MCF 10A (cell line): Measurements from ENCODE around the gene PRADC1. TPM values are rescaled to one million over a fixed set of nuclear protein-coding genes. Genes with fewer than 3 reads are reported as not detected.

Experiments used
- BruUV-seq: library from RNA; stranded (reverse); fragments of 400-500 nt; replicated peaks from 2 replicates; lab custom pipeline; 2021; lab: Mats Ljungman, UMichigan
- CTCF ChIA-PET: fragments of 300-600 bp; sonication (Branson Sonifier 250); formaldehyde crosslinking; extraction: SDS; loops from one replicate; lab custom pipeline; 2021; ENCODE audit warnings: antibody characterized with exemption, inconsistent platforms; lab: Yijun Ruan, JAX
- POLR2A ChIA-PET: fragments of 300-600, 350-650 bp; sonication (Branson Sonifier 250); formaldehyde crosslinking; extraction: SDS; loops from one replicate; lab custom pipeline; 2020; ENCODE audit warnings: antibody characterized with exemption, inconsistent platforms; lab: Yijun Ruan, JAX
- DNase-seq: peaks from one replicate; pipeline ENCODE4 v3.0.0-alpha.2; 2018; ENCODE audit not compliant: unreplicated experiment
- H3K27ac Mint-ChIP-seq: one replicate; pipeline ENCODE4 v1.8.0; 2022; ENCODE audit warnings: mild to moderate bottlenecking, low read depth, mixed read lengths; ENCODE audit not compliant: unreplicated experiment
- H3K27me3 Mint-ChIP-seq: one replicate; pipeline ENCODE4 v1.8.0; 2022; ENCODE audit warnings: mixed read lengths; ENCODE audit not compliant: insufficient read depth, unreplicated experiment
- H3K36me3 Mint-ChIP-seq: one replicate; pipeline ENCODE4 v1.8.0; 2022; ENCODE audit warnings: mild to moderate bottlenecking, moderate library complexity, mixed read lengths; ENCODE audit not compliant: insufficient read depth, unreplicated experiment
- H3K4me1 Mint-ChIP-seq: one replicate; pipeline ENCODE4 v1.8.0; 2022; ENCODE audit warnings: mixed read lengths; ENCODE audit not compliant: insufficient read depth, unreplicated experiment
- H3K4me3 Mint-ChIP-seq: one replicate; pipeline ENCODE4 v1.8.0; 2022; ENCODE audit warnings: mild to moderate bottlenecking, moderate library complexity, mixed read lengths; ENCODE audit not compliant: unreplicated experiment
- H3K9me3 Mint-ChIP-seq: one replicate; pipeline ENCODE4 v1.8.0; 2022; ENCODE audit warnings: mixed read lengths; ENCODE audit not compliant: unreplicated experiment
- CTCF ChIP-seq: fragments of 200-600 bp; IDR thresholded peaks from one replicate; pipeline ENCODE4 v1.8.0; 2022; ENCODE audit warnings: antibody characterized with exemption, mild to moderate bottlenecking; ENCODE audit not compliant: unreplicated experiment
- intact Hi-C: fragments of 100-400 bp; cut with micrococcal nuclease; formaldehyde crosslinking; loops from 2 replicates; pipeline ENCODE4 v1.14.1; 2022
- total RNA-seq: library from RNA; stranded (reverse); gene quantifications from 2 replicates; pipeline ENCODE4 v1.2.3, GENCODE V29; 2022

Gene PRADC1
- total RNA-seq, 1 experiment from 2014 or later, result 13.5 TPM

- Mint-ChIP-seq H3K36me3 (no peaks in the 10 kb centered on the region), H3K27me3 (no peaks in the 10 kb centered on the region), H3K4me3 (no peak overlapping the region), H3K27ac (no peak overlapping the region), H3K9me3 (no peaks in the 10 kb centered on the region), H3K4me1 (no peaks in the 10 kb centered on the region)
- ChIA-PET POLR2A (no interaction called here), CTCF (interaction anchor here (3.2 kb wide), 1 partner anchor 15 kb away, joined by 14 read pairs; no protein-coding TSS in a partner anchor)
- no peak for DNase-seq
- no peak for TF ChIP-seq CTCF
- BruUV-seq, result no TSS peak
- intact Hi-C loops, result no loop called here
Observed at GRCh38 chr2:73197579-73197978, 35.5 kb downstream of the PRADC1 start.

- no peak for DNase-seq
- Mint-ChIP-seq H3K4me3 (no peak overlapping the region), H3K27ac (no peak overlapping the region), H3K36me3 (peaks cover 6% of the 10 kb centered on the region), H3K4me1 (no peaks in the 10 kb centered on the region), H3K27me3 (peaks cover 54% of the 10 kb centered on the region), H3K9me3 (no peaks in the 10 kb centered on the region)
- POLR2A ChIA-PET, result interaction anchor here (0.5 to 1.1 kb wide), 2 partner anchors 10 to 28 kb away, joined by 3 read pairs; no protein-coding TSS in a partner anchor
- intact Hi-C loops, result no loop called here
- no peak for TF ChIP-seq CTCF
- BruUV-seq, result no TSS peak
- CTCF ChIA-PET, result interaction anchor here (1.1 to 3.1 kb wide), 4 partner anchors 10 to 214 kb away, joined by 3 to 25 read pairs (median 7); no protein-coding TSS in a partner anchor
Observed at GRCh38 chr2:73187549-73187948, 45.5 kb downstream of the PRADC1 start.

- Mint-ChIP-seq H3K27me3 (peaks cover 48% of the 10 kb centered on the region), H3K36me3 (peaks cover 6% of the 10 kb centered on the region), H3K4me3 (no peak overlapping the region), H3K27ac (no peak overlapping the region), H3K9me3 (no peaks in the 10 kb centered on the region), H3K4me1 (no peaks in the 10 kb centered on the region)
- no peak for TF ChIP-seq CTCF
- ChIA-PET CTCF (interaction anchor here (1.7 kb wide), 1 partner anchor 9 kb away, joined by 10 read pairs; no protein-coding TSS in a partner anchor), POLR2A (interaction anchor here (0.6 kb wide), 1 partner anchor 13 kb away, joined by 3 read pairs; no protein-coding TSS in a partner anchor)
- no peak for DNase-seq
- no TSS peak for BruUV-seq
- intact Hi-C loops, result no loop called here
Observed at GRCh38 chr2:73185965-73186364, 47.1 kb downstream of the PRADC1 start.

Other genes starting within 250 kb of the PRADC1 start
- 6.0 and 8.0 TPM in 2 replicates for gene SFXN5, start 161.5 kb downstream of the PRADC1 start, total RNA-seq
- 35.6 and 36.9 TPM in 2 replicates for gene RAB11FIP5, start 120.3 kb downstream of the PRADC1 start, total RNA-seq
- not detected in 2 replicates for gene NOTO, start 30.7 kb downstream of the PRADC1 start, total RNA-seq
- 26.5 and 34.4 TPM in 2 replicates for gene SMYD5, start 19.0 kb downstream of the PRADC1 start, total RNA-seq
- 468 and 495 TPM in 2 replicates for gene CCT7, start 1.1 kb upstream of the PRADC1 start, total RNA-seq
- gene FBXO41, start 51.2 kb upstream of the PRADC1 start, total RNA-seq, result 3.7 and 4.4 TPM in 2 replicates
- gene EGR4, start 60.3 kb upstream of the PRADC1 start, total RNA-seq, result 0.22 and 0.37 TPM in 2 replicates
- 8.3 and 9.3 TPM in 2 replicates for gene ALMS1, start 152.6 kb upstream of the PRADC1 start, total RNA-seq